NCI-H526 treated with DMSO at 0.1 percent for 48 hours (cell line): Measurements from ENCODE around the gene OSBPL8.
A peak's percentile ranks its signal among the peaks of the same experiment; 100 is the strongest.

ENCODE experiments used
- DNase-seq: peaks from one replicate; lab custom pipeline; 2025; lab: John Stamatoyannopoulos, UW

OSBPL8 gene

GRCh38 chr12:76556368-76556767 lies 3.2 kb downstream of the OSBPL8 start:
- no peak for DNase-seq

GRCh38 chr12:76555797-76556196 lies 3.8 kb downstream of the OSBPL8 start:
- DNase-seq = no peak

GRCh38 chr12:76555231-76555767 lies 4.3 kb downstream of the OSBPL8 start:
- no peak for DNase-seq

DNA sequence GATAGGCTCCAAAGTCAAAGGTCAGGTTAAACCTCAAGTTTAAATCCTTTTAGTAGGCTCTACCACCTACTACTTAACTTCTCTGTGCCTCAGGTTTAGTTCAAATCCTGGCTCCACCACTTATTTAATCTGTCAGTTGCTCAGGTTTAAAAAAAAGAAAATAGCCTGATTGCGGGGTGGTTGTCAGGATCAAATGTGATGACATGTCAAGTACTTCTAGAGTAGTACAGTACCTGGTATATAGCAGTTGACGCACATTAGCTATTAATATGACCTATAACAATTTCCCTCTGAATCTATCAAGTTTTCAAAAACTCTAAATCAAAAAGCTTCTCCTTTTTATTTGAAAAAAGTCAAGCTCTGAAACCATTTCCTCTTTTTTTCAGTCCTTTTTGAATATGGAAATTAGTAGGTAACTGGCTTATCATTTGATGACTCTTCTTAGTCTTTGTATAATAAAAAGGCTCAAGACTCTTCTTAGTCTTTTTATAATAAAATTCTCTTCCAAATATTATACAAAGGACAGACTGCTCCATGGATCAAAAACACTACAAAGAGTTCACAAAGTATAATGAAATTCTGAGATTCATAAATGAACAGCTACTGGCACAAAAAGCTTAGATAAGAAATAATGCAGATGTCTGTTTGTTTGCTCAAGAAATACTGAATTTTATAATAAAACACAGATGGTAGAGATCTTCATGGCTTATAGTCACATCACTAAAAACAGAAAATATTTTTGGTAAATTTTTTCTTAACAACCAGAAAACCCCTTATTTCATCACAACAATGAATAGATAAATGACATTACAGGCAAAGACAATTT lies 5.0 kb downstream of the OSBPL8 start:
- DNase-seq = no peak

DNA sequence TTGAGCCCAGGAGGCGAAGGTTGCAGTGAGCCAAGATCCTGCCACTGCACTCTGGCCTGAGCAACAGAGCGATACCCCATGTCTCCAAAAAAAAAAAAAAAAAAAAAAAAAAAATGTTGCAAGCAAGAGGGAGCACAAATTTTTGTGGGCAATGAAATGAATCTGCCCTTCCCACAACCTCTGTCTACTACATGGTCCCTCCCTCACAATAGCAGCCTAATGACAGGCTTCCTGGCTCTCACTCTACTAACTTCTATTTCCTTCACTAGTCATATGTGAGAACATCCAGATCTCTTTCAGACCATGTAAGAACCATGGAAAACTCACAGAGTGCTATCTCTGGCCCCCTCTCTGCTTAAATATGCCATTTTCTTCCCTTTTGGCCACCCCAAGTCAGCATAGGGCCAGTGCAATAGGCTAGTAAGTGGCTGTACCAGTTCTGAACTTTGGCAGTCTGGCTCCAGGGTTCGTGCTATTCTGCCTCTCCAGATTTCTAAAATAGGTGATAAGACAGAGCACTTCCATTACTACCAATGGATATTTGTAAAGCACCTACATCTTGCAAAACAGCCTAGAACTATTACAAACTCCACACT lies 7.1 kb downstream of the OSBPL8 start:
- DNase-seq = no peak

- no peak for DNase-seq
These were observed 8.1 kb downstream of the OSBPL8 start for GRCh38 chr12:76551482-76551888.

GRCh38 chr12:76549131-76549530 lies 10.4 kb downstream of the OSBPL8 start:
- no peak for DNase-seq

DNA sequence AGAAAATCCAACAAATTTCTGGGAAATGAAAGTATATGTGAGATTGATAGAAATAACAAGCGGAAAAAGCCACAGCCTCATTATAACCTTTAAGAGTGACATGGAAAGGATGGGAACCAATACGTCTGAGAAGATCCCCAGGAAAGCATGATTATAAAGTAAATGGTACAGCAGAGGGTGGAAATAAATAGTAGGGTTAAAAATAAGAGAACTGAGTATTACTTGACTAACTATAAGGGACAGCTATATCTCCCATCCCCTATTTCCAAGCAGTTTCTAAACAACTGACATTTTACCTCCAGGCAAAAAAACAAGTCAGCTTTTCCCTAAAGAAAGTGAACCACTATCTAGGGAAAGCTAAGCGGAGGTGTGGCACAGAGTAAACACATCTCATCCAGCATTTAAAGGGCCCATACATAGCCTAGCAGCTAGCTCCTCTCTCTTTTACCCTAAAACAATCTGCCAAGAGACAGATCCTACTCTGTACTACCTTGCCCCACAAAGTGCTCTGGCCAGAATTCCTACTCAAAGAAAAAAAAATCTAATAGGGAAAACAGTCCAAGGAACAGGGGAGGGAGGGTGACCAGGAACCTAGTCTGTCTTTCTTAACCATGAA lies 11.2 kb downstream of the OSBPL8 start:
- DNase-seq = no peak

DNA sequence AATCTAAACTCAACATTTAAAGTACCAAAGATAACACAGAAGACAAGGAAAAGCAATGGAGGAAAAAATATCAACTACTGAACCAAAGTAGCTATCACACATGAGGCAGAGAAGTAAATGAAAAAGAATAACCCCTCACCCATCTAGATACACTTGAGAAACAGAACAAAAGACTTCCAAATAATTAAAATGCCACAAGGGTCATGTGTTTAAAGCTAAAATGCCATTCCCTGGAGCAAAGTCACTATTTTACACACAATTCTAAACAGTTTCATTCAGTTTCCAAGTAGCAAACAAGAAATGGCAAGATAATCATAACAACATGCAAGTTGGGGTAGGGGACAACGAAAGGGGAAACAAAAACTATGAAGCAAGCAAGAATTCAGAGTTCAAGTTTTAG lies 12.0 kb downstream of the OSBPL8 start:
- no peak for DNase-seq

DNA sequence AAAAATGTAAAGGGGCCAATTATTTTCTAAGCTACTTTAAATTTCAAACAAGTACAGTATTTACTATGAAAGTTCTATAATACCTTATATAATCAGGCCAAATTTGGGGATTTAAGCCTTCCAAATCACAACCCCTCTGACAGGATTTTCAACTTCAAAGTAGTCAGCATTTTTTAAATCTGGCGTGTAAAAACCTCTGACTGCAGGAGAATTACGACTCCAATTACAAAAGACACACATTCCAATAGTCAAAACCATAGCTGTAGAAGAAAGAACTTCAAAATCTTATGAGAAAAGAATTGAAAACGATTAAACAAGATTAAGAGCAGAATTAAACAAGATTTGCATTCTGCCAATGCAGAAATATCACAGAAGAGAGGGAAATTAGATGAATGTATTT lies 12.7 kb downstream of the OSBPL8 start:
- no peak for DNase-seq

GRCh38 chr12:76545486-76545885 lies 14.1 kb downstream of the OSBPL8 start:
- DNase-seq = no peak

GRCh38 chr12:76544601-76545261 lies 14.8 kb downstream of the OSBPL8 start:
- no peak for DNase-seq

GRCh38 chr12:76543813-76544347 lies 15.7 kb downstream of the OSBPL8 start:
- peak; percentile 44 for DNase-seq

GRCh38 chr12:76542908-76543307 lies 16.7 kb downstream of the OSBPL8 start:
- DNase-seq = no peak

GRCh38 chr12:76539727-76540126 lies 19.8 kb downstream of the OSBPL8 start:
- DNase-seq = no peak

DNA sequence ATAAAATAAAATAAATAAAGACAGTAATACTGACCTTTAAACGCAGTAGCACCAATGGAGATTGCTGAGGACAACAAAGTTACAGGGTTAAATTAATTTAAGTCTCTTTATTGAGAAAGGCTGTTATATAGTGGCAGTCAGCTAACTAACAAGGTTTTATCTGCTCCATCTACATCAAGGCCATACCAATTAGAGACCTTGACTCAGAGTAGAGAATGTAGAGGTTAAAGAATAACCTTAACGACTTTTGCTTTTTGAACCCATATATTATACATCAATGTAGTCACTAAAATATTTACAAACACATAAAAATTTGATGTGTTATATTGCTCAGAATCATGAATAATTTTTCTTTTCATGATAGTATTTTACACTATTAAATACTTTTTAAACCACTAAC lies 21.6 kb downstream of the OSBPL8 start:
- no peak for DNase-seq

DNA sequence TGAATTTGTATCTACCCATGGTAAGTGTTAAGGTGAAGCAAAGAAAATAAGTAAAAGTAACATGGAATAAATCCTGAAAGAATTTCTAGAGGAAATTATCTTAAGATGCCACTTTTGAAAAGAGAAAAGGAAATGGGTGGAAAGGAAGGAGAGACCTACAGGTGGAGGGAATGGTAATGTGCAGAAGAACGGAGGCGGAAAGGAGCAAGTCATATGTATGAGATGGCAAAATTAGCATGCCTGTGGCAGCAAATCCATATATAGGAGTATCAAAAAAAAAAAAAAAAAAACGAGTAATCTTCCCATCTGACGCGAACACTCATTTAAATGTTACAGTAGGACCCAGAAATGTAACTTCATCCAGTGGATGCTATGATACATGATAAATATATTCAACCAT lies 23.0 kb downstream of the OSBPL8 start:
- no peak for DNase-seq

DNA sequence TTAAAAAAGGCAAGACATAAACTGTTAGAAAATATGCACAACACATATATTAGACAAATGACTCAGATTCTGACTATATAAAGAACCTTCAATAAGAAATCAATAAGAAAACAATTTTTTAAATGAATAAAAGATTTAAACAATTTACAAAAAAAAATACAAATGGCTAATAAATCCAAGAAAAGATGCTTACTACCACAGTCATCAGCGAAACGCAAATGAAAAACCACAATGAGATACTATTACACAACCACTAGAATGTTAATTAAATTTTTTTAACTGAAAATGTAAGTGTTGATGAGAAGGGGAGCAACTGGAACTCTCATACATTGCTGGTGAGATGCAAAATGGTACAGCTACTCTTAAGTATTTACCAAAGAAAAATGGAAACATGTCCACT lies 24.4 kb downstream of the OSBPL8 start:
- no peak for DNase-seq

DNA sequence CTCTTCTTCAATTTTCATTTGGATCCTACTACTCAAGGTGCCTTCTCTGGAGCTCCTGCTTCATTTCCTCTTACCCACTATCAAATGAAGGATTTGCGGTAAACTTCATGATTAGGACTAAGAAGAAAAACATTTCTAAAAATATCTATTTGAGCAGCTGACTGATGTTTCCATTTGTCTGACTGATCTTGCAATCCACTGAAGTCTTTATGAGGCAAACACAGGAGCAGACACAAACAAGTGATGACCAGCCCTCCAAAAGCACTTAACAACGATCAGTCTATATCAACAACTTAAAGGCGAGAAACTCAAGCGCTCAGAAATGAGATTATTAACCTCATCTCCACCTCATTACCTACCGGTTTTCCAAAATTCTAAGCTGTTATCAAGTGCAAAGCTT lies 26.2 kb downstream of the OSBPL8 start:
- DNase-seq = no peak

DNA sequence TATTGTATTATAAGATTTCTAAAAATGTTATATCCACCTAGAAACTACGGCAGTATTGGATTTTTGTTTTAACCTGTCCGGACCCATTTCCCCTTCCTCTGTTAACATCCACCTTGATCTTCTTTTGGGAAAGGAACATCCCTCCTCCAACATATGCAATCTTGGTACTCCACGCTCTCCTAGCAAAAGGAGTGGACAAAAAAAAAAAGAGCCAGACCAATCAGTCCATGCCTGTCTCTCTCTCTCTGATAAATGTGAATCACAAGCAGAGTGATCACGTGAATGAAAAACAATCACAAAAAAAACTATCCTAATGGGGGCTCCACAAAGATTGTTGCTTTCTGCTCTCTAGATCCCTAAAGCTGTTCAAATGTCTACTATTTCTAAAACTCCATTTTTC lies 27.1 kb downstream of the OSBPL8 start:
- no peak for DNase-seq

DNA sequence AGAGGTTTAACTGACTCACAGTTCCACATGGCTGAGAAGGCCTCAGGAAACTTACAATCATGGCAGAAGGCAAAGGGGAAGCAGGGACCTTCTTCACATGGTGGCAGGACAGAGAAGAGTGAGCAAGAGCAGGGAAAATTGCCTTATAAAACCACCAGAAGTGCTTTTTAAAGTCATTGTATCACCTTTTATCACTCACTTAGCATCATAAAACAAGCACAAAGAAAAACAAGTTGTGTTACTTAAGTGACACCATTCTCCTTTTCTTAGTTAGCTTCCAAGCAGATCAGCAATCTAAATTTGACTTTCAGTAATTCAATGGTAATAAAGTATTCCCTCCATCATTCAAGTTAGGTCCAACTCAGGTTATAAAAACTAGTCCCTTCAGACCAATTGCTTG lies 28.5 kb downstream of the OSBPL8 start:
- DNase-seq = no peak

- DNase-seq = no peak
These were observed 29.1 kb downstream of the OSBPL8 start for GRCh38 chr12:76530516-76530915.
